ENCODE measurements around the gene ZFYVE26. TPM values are rescaled to one million over a fixed set of nuclear protein-coding genes. Genes with fewer than 3 reads are reported as not detected.

The ZFYVE26 gene
- total RNA-seq, 1 experiment from 2014 or later: 19.9 TPM

DNA sequence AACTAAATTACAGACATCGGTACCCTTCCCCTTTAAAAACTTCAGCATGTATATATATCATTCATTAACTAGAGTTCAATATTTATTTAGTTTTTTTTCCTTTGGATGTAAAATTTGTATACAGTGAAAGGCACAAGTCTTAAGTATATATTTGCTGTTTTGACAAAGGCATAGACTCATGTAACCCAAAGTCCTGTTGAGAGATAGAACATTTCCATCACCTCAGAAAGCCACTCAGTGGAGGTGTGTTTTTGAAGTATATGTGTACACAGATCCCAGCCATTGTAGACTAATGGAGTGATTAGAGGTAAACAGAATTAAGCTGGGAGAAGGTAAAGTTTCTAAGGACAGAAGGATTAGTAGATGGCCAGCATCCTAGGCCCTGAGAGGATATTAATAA, 99.3 kb downstream of the ZFYVE26 start:
- Histone ChIP-seq H3K27me3 (ENCODE audit: insufficient read depth, low read length) (no peaks in the 10 kb centered on the region), H2AK5ac (ENCODE audit: insufficient read length, low read length) (no peak overlapping the region), H2BK20ac (ENCODE audit: low read depth, low read length, poor library complexity, severe bottlenecking) (no peak overlapping the region), H3K27ac (ENCODE audit: insufficient read length, low read depth, low read length) (no peak overlapping the region), H3K79me2 (ENCODE audit: insufficient read depth, low read length) (no peaks in the 10 kb centered on the region), H4K91ac (ENCODE audit: insufficient read length, low read depth, low read length) (no peak overlapping the region), H3K23me2 (ENCODE audit: insufficient read length, low read depth, low read length, poor library complexity, severe bottlenecking) (no peaks in the 10 kb centered on the region), H2AFZ (ENCODE audit: low read length) (no peak overlapping the region), H3K23ac (ENCODE audit: insufficient read length, low read depth, low read length) (no peak overlapping the region), H2BK15ac (ENCODE audit: low read depth, low read length) (no peak overlapping the region), H3K9ac (ENCODE audit: extremely low read depth, insufficient read length, low read length) (no peak overlapping the region), H4K20me1 (ENCODE audit: control insufficient read depth, insufficient read depth, insufficient read length) (no peaks in the 10 kb centered on the region), H2BK12ac (ENCODE audit: insufficient read length, low read depth, low read length) (no peak overlapping the region), H4K5ac (ENCODE audit: insufficient read length, low read depth, low read length) (no peak overlapping the region), H4K8ac (replicated peaks; ENCODE audit: insufficient read length, low read depth, low read length) (no peak overlapping the region), H3K79me1 (ENCODE audit: insufficient read depth, low read depth, low read length, poor library complexity, severe bottlenecking) (no peaks in the 10 kb centered on the region), H3K4me2 (ENCODE audit: insufficient read depth, insufficient read length, low read length) (no peak overlapping the region), H3T11ph (ENCODE audit: low read length) (no peak overlapping the region), H3K18ac (ENCODE audit: insufficient read length, low read depth, low read length) (no peak overlapping the region), H3K4ac (ENCODE audit: low read depth, low read length) (no peak overlapping the region), H2BK5ac (ENCODE audit: insufficient read length, low read length) (no peak overlapping the region), H3K14ac (ENCODE audit: insufficient read depth, low read length) (no peak overlapping the region), H3K4me1 (ENCODE audit: insufficient read depth, low read length) (no peaks in the 10 kb centered on the region), H3K9me3 (ENCODE audit: control insufficient read depth, low read depth, low read length) (no peaks in the 10 kb centered on the region), H2BK120ac (ENCODE audit: low read depth, low read length, poor library complexity, severe bottlenecking) (no peak overlapping the region), H3K56ac (ENCODE audit: insufficient read length, low read depth, low read length) (no peak overlapping the region)
- H3K36me3 Mint-ChIP-seq (ENCODE audit: insufficient read depth in 1 of 3, low read depth in 3 of 3): peaks cover 0 to 2% (median 0%) of the 10 kb centered on the region in 3 experiments; a peak in 2 of 7 replicates
- H3K27me3 Mint-ChIP-seq (ENCODE audit: low read depth): peaks cover 9% of the 10 kb centered on the region
- peaks cover under 1 to 1% of the 10 kb centered on the region in 2 experiments; a peak in 2 of 4 replicates for H3K4me1 Mint-ChIP-seq
- H3K4me3 Mint-ChIP-seq: no peak overlapping the region
- H3K9me3 Mint-ChIP-seq: peaks cover 6 to 13% of the 10 kb centered on the region in 2 experiments; a peak in 4 of 5 replicates
- no peak overlapping the region for H3K27ac Mint-ChIP-seq
- 100% methylated on average over 1 of the region's 1 CpG for WGBS (ENCODE audit: extremely low coverage, insufficient read length, low lambda C conversion rate)
- no peak for TF ChIP-seq CTCF (conservative IDR thresholded peaks at IDR 0.05)
- DNase-seq: no peak

Measured in H9 (cell line).